ENCODE results near the gene CCDC85A.

CCDC85A gene

DNA sequence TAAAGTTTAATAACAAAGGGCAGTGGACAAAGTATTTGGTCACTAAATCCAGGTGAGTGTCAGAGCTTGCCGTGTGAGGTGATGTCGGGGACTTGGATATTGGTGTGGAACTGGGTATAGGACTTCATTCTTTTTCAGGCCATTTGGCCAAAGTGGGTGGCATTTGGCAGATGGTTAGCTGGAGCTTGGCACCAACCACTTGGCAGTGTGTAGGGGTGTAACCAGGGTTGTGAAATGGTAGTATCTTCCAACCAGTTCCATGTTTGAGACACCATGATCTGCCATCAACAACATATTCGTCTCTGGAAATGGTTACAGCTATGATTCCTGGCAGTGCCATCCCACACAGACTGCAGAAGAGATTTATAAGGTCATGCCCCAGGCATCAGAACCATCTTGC is 113.9 kb downstream of the CCDC85A start:
- DNase-seq (ENCODE audit: low read depth in 3 of 3) = no peak

DNA sequence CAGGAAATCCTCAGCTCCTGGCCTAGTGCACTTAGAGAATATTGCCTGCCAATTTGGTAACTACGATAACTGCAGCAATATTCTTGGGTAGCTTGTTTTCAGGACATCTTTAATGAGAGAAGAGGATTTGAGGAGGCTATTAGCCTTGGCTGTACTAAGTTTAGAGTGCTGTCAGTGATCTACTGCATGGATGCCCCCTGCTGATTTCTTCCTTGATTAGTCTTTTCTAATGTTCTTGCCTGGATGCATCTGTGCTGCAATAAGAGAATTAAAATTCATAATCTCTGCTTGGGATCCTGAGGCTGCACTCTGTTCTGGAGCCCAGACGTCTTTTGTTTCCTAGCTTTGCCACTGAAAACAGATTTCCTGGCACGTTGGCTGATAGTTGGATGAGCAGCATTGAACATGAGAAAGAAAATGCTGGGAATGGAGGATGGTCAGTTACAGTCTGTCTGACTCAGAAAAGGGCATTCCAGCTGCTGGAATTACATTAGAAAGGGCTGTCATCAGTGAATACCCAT is 115.4 kb downstream of the CCDC85A start:
- no peak for DNase-seq (ENCODE audit: low read depth in 3 of 3)

DNA sequence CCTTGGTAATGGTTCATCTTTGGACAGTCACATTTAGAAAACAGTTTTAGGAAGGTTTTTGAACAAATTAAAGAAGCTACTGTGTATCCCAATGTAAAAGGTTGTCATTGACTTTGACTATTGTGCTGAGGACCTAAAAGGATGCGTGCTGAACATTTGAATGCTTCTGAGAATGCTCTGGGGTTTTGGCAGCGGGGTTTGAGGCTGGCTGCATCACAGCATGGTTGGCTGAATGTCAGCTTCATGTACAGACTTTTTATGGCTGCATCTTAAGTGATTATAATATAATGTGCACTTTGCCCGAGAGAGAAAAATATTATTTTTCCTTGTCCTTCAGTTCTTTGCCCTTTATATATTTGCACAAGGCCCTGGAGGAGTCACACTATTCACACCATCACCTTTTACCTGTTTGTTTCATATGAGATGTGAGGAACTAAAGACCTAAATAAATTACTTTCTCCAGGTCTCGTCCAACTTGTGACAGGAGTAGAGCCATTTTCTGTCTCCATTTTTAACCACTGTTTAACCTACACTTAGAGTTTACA is 125.9 kb downstream of the CCDC85A start:
- no peak for DNase-seq (ENCODE audit: low read depth in 3 of 3)

DNA sequence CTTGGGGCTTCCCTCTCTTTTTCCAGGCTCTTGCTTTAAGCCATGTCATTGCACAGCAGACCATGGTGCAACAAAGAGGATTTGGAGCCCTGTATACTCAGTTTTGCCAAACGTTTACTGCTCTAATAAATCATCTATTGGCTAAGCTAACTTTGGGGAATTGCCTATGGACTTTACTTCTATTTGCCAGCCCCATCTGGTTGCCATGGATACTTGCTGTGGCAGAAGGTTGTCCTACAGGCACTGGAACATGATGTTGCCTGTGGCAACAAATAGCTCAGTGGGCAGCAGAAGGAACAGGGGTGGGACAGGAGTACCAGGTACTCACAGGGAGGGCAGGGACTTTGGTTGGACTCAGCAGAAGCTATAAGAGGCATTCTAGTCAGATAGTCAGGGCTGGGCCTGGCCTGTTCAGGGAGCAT is 129.7 kb downstream of the CCDC85A start:
- no peak for DNase-seq (ENCODE audit: low read depth in 3 of 3)

DNA sequence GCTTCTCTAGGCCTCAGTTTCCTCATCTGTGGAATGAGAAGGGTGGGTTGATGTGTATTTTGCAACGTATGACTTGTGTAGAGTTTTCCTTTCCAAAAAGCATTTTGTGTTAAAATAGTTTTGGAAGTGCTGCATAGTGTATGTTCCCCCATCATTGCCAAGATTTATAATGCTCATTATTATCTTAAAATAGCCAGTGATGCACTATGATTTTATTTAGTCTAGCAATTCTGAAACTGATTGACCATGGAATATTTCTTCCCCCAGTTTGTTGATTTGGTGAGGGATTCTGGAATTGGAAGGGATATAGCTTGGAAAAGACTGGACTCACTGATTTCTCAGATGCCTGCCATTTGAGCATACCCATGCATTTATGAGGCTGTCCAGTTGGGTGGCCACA is 130.6 kb downstream of the CCDC85A start:
- DNase-seq (ENCODE audit: low read depth in 3 of 3) = no peak

DNA sequence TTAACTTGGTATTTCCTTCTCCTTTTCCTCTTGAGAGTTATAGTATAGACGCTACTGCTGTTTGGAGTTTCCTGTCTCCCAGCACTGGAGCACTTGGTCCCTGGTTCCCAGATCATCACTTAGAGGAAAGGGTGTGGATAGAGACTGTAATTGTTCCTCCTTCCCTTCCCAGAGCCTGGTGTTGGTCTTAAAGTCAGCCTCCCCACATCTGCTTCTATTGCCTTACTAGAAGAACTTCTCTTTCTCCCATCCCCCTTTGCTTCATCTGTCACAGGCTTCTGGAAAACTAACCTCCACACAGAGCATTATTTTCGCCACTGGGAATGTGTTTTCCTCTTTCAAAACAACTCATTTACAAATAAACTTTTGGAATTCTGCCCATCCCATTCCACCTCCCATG is 131.0 kb downstream of the CCDC85A start:
- DNase-seq (ENCODE audit: low read depth in 3 of 3) = no peak

DNA sequence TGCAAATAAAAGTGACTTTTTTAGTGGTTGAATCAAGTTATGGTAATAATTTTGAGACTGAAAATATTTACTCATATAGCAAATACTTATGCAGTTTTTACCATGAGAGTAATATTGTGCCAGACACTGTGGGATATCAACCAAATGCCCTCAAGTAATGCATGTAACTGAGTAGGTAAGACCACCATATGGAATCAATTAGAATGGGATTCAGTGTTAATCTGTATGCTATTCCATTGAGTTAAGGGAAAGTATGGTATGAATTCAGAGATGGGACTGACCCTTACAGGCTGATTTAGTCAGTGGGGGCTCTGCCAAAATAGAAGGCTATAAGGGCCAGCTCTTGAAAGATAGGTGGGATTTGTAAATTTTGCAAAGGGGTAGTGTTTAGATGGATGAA is 131.6 kb downstream of the CCDC85A start:
- no peak for DNase-seq (ENCODE audit: low read depth in 3 of 3)

DNA sequence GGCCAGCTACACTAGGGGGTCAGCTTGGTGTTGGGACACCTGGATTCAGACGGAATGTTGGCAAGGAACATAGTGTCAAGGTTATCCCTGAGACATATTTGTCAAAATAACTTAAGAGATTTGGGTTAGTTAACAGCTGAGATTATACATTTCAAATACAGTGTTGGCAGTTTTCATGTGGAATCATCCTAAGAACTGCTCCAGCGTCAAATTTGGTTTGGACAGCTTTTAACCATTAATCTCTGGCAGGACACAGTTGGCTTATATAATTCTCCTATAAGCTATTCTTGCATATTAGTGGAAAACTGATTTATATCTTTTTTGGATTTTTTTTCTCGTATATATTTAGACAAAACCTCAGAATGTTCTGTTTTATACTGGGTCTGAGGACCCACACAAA is 132.2 kb downstream of the CCDC85A start:
- DNase-seq (ENCODE audit: low read depth in 3 of 3) = no peak

DNA sequence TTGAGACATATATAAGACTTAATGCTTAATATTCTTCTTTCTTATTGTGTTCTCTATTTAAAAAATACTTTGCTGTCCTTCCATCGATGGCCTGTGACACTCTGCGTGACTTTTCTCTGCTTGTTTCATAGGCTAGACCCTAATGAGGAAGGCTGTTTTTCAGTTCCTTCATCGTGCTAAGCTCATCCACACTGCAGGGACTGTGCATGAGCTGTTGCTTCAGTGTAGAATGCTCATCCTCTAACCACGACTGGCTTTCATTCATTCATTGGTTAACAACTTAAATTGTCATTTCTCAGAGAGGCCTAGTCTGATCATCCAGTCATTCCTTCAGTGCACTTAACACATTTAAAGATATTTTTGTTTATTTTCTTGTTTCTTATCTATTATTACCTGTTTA is 134.4 kb downstream of the CCDC85A start:
- DNase-seq (ENCODE audit: low read depth in 3 of 3) = no peak

DNA sequence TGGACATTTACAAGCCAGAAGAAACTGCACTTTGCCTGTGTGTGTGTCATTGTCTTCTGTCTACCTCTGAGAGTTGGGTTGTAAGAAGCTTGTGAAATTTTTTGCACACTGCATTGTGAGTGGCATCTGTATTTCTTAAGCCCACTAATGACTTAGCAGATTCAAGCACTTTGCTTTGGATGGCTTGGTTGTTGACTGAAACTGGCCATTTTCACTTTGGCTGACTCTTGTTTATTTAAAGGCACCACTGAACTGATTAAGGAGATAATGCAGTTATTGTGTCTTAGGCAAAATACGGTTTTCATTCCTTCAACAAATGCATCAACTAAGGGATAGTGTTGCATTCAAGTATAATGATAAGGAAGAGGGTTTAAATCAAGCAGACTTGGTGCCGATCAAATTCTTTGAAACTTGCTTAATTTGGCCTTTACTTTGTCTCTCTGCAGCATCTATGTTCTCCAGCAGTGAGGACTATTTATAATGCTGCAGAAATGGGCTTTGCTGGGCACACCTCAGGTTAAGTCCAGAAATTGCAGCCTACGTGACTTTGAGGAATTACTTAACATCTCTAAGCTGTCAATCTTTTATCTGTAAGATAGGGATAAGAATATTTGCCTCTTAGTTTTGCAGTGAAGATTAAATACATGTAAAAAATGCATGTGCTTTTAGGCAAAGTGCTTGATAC is 142.0 kb downstream of the CCDC85A start:
- DNase-seq (ENCODE audit: low read depth in 3 of 3) = no peak

DNA sequence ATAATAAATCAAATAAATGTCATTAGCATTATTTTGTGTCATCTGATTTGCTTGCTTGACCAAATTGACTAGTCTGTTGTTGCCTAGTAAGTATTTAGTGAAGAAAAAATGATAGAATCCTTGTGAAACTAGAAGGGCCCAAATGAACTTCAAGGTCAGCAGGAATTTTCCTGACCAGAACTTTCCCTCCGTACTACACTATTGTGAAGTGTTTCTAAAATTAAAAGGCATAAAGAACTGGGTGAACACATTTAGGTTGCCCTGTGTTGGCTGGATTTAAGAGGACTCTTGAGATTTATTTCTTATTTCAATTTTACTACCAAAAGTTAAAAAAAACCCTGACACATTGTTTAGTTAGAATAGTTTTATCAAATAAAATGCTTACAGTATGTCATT is 142.6 kb downstream of the CCDC85A start:
- DNase-seq (ENCODE audit: low read depth in 3 of 3) = no peak

DNA sequence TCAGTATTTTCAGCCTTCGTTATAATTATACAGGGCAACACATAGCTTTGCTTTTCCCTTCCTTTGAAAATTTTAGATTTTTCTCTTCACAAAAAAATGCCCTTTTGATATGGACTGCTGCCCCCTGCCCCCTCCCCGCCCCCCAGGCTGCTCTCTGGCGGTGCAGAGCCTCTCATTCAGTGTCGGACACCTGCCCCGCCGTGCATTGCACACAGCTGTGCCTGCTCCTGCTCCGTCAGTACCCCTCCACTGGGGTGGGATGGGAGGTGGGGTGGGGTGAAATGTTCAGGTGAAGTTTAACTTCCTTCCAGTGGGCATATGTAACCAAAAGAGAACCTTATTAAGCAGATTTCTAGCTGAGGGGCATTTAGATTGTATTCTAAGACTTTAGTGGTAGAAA is 148.0 kb downstream of the CCDC85A start:
- DNase-seq (ENCODE audit: low read depth in 3 of 3) = no peak

DNA sequence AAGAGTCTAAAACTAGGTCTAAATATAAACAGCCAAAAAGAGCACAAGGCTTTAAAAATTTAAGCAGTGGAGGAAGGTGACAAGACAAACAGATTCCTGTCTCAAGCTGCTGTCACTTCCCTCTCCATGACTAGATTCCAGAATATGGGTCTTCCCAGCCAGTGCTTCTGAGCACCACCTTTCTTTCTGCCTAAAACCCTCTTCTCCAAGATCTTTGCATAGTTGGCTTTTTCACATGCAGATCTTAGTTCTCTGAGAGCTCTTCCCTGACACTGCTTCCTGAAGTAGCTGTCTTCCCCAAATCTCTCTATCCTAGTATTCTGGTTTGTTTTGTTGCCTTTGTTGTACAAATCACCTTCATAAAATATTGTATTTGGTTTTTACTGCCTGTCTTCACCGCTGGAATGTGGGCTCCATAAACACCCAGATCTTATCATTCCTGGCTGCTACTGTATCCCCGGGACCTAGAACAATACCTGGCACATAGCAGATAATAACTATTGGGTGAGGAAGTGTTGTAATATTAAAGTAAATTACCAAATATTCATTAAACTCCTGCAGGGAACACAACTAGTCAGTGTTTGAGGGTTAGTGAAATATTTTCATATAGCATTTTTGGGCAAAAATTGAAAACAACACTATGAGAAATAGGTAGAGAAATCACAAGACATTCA is 150.2 kb downstream of the CCDC85A start:
- DNase-seq (ENCODE audit: low read depth in 3 of 3) = no peak

DNA sequence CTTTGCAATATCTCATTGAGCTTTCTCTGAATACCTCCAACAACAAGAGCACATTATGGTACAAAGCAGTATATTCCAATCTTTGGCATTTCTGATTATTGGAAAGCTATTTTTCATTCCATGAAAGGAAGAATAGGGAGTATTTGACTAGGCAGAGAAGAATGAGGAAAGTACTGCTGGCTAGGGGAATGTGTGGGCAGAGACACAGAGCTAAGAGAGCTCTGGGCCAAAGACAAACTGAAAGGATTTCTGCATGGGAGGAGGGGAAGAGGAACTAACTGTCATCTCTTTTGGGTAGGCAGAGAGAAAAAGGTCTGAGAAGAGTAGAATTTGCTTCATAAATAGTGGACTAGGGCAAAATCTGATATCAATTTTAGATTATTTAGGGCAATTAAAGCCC is 150.8 kb downstream of the CCDC85A start:
- no peak for DNase-seq (ENCODE audit: low read depth in 3 of 3)

DNA sequence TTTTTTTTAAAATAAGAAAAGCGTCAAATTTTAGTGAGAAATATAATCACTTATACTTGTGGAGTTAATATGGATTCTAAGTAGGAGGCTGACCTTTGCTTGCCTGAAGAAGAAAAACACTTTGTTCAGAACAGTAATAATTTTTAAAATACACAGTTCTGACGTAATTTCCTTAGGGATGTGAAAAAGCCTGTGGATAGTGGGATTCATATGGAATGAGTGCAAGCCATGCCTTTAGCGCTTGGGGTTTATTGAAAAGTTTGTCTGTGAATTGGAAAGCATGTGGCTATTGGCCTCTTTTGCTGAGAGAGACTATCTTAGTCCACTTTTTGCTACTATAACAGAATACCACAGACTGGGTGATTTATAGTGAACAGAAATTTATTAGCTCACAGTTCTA is 151.3 kb downstream of the CCDC85A start:
- no peak for DNase-seq (ENCODE audit: low read depth in 3 of 3)

DNA sequence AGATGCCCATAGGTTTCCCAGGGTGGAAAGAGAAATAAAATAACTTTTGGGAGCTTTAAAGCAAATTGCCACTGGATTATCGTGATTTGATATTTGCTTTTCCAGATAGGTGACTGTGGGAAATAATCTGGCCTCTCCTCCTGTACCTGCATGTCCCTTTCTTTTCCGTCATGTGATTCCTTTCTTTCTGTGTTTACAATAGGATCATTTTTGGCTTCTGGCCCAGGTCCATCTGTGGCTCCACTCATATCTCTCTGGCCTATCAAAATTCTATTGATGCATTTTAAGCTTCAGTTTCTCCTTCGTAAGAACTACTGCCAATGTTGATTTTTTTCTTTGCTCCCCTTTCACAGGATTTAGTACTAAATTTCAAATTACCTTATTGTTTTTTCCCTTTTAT is 153.6 kb downstream of the CCDC85A start:
- DNase-seq (ENCODE audit: low read depth in 3 of 3) = no peak

DNA sequence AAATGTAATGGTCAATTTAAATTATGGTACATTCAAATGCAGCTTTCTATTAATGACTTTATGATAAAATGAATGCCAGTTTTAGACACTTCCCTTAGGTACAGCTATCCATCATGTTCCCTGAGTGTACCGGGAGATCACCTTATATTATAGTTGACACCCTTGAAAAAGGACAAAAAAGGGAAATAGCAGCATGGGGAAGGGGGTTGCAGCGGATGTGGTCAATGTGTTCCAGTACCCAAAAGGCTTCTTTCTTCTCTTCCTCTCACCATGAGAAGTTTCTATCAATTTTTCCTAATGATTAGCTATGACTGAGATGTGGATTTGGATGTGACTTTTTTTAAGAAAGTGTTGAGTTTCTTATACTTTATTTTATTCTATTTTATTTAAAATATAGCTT is 154.4 kb downstream of the CCDC85A start:
- no peak for DNase-seq (ENCODE audit: low read depth in 3 of 3)

DNA sequence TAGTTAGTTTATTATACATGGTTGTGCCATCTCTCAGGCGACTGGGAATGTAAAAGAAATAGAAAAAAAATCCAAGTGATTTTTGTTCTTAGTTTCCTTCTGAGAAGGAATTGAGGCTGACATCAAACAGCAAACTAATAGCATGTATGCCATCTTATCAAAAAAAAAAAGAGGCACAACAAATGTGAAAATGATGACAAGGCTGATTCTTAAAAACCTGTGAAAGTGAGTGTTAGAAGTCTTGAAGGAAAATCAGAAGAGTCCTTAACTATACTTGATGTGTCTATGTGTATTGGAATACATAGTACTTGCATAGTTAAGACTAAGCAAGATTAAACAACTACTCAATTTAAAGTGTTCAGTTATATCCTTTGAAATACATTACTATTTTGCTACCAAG is 161.0 kb downstream of the CCDC85A start:
- no peak for DNase-seq (ENCODE audit: low read depth in 3 of 3)

DNA sequence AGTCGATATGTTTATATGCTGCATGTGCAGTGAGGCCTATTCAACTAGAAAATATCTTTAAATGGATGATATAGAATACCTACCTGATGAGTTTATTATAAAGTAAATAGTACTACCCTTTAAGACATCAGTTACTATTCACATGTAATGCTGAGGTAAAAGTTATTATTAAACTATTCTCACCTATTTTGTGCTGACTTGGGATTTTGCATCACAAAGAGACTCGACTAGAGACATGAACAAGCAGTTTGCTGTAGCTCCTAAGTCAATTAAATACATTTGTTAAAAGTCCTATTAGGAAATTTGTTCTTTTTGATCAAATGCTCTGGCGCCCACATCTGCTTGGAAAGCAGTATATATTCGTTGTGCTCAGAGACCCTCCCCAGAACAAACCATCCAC is 164.1 kb downstream of the CCDC85A start:
- DNase-seq (ENCODE audit: low read depth in 3 of 3) = no peak

DNA sequence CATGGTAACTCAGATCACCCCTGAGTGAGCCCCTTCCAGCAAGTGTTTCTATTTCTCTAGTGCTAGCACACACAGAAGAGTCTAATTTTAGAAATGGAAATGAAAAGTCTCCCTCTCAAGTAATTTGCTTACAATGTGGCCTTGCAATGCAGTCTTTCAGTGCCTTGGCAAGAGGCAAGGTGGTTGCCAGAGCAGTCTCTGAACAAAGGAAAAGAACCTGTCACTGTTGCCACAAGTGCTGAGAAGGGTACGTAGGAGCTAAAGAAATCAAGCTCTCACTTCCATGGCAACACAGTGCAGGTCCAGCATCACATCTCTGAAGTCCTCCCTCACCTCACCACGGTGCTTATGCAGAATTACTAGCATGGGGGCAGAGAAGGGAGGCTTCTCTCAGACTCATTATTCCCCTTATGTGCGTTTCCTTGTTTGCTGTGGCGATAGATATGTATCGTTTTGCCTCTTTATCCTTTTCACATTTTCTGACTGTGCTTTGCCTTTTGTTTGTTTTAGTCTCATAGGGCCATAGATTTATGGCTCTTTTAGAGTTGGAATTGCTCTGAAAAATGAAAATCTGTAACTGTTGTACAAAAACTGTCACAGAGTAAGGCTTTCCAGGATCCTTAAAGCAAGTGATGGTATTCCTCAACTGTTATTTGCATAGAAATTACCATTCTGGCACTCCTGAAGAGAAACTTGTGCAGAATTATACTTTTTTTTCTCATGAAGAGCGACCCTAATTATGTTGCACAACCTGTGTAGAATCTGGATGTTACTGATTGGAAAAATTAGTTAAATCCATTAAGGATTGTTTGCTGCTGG is 164.8 kb downstream of the CCDC85A start:
- no peak for DNase-seq (ENCODE audit: low read depth in 3 of 3)

DNA sequence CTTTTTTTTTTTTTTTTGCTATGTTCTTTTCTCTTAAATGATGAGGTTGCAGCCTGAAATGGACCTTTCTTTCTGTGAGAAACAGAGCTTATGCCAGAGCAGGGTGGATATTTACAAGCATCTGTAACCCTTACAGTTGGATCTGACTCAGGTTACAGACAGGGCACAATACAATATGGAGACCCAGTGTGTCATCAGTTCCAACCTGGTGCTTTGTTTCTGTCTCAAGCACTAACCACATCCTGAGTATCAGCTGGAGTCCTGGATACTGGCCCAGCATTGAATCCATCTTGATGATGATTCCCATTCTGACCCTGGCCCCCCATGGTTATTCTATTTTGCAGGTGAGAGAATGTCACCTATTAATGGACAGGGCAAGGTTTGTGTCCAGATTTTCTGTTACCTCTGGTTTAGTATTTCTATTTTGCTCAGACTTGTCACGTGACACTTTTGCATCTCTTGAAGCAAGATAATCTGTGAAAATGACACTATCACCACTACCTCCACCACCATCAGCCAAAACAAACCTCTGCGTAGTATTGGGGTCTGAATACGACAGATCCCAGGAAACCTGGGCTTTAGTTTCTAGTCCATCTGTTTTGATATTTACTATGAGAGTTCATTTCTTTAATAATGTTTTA is 174.0 kb downstream of the CCDC85A start:
- no peak for DNase-seq (ENCODE audit: low read depth in 3 of 3)

DNA sequence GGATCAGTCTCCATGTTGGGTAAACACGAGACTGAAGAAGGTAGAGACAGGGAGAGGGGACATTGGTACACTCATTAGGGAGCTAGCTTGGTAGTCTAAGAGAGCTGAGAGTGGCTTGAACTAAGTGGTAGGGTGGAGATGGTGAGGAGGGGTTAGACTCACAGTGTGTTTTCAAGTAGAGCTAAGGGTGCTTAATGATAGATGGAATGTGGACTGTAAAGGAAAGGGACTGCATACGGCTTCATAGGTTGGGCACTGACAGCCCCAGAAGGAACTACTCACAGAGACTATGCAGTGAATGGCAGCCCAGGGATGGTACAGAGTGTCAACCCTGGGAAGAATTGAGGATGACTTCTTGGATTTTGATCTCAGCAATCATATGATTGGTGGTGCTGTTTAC is 178.1 kb downstream of the CCDC85A start:
- DNase-seq (ENCODE audit: low read depth in 3 of 3) = no peak

All from stimulated activated CD4-positive, alpha-beta T cell treated with anti-CD3 and anti-CD28 coated beads, TNF-alpha, amount 100 ng/mL, for 48 hours (primary cell).